HFF-Myc (cell line): ENCODE results near the gene BAHCC1.

Source experiments
- DNase-seq: peaks from one replicate; pipeline ENCODE4 v3.0.0-alpha.2; 2011; ENCODE audit warnings: low read depth; ENCODE audit errors: extremely low read depth
- H3K4me3 ChIP-seq: replicated peaks from 2 replicates; pipeline ENCODE4 v1.5.1; 2011; ENCODE audit warnings: low read depth, mild to moderate bottlenecking, control low read depth, low read length
- CTCF ChIP-seq: IDR thresholded peaks from 2 replicates; pipeline ENCODE4 v1.5.1; 2012; ENCODE audit warnings: mild to moderate bottlenecking, low read depth, low read length, control low read depth; ENCODE audit errors: missing control alignments

Gene BAHCC1

DNA sequence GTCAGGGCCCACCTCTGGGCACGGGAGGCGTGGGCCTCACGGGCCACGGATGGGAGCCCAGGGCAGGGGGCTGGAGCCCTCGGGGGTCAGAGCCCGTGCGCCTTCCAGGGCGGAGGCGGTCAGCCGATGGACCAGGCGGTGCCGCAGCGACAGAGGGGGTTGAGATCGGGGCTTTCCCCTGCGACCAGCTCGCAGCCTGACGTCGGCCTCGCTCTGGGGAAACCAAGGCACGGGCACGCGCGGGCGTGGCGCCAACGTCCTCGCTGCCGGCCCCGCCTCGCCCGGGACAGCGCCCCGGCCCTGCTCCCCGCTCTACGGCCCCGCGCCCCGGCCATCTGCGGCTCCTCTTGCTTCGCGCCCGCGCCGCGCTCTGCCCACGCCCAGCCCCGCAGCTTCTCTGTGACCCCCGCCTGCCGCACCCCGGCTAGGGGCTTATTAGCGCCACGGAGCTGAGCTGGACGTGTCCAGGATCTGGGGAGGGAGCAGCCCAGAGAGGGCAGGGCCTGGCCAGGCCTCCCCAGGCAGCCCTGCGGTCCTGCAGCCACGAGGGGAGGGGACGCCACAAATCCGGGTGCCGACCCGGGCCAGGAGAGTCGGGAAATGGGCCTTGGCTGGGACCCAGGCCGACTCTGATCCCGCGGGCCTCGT is 103.8 kb downstream of the BAHCC1 start:
- no peak for DNase-seq
- no peak for TF ChIP-seq CTCF
- no peak overlapping the region for H3K4me3 ChIP-seq

DNA sequence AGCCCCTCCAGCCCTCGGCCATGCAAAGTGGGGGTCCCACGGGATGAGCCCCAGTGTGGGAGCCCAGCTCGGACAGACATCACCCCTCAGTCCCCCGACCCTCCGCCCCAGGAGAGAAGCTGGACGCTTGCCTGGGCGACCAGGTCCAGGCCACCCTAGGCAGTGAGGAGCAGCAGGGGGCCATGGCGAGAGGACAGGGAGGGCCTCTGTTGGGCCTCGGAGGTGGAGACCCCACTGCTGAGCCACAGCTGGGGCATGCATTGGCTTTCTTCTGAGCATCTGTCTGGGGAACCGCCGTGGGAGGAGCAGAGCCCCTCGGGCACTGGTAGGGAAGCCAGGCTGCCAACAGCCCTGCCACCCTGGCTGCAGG is 104.3 kb downstream of the BAHCC1 start:
- no peak for DNase-seq
- H3K4me3 ChIP-seq, result no peak overlapping the region
- TF ChIP-seq CTCF, result no peak

DNA sequence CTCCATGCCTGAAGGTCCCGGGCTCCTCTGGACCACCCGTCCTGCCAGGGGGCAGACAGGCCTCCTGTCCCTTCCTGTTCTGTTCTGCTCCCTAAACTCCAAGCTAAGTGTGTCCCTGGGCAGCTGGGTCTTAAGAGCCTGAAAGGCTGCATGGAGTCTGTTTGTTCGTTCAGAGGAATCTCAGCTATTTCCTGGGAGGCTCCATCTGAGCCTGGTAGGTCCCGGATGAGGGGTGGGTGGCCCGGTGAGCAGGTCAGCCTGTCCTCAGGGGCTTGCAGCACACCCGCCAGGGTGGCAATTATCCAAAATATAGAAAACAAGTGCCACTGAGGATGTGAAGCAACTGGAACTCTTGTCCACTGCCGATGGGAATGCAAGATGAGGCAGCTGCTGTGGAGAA is 104.8 kb downstream of the BAHCC1 start:
- no peak for DNase-seq
- TF ChIP-seq CTCF, result no peak
- H3K4me3 ChIP-seq, result no peak overlapping the region

GRCh38 chr17:81502471-81503017 is 107.3 kb downstream of the BAHCC1 start:
- no peak for TF ChIP-seq CTCF
- no peak overlapping the region for H3K4me3 ChIP-seq
- no peak for DNase-seq

- no peak for DNase-seq
- no peak for TF ChIP-seq CTCF
- no peak overlapping the region for H3K4me3 ChIP-seq
Measured at GRCh38 chr17:81503619-81504018, 108.4 kb downstream of the BAHCC1 start.

DNA sequence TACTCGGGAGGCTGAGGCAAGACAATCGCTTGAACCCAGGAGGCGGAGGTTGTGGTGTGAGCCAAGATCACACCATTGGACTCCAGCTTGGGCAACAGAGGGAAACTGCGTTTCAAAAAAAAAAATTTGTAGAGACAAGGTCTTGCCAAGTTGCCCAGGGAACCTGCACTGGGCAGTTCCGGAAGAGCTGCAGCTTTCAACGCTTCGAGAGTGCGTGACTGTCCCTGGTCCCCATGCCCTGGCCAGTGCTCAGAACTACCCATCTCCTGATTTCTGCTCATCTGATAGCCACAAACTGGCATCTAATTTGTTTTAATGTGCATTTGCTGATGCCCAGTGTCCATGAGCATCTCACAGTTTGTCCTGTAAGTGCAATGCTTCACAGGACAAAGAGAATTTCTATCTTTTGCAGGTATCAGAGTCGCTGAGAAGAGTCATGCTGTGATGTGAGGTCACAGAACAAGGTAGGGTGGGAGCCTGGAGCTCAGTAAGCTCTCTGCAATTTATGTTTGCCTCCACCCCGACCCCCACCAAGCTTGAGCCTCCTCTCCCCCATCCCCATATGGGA is 113.5 kb downstream of the BAHCC1 start:
- peak overlapping the region; percentile 69 for H3K4me3 ChIP-seq
- no peak for TF ChIP-seq CTCF
- DNase-seq, result no peak
